Natural killer cell (primary cell): Measurements from ENCODE around the gene UNC13C. TPM values are rescaled to one million over a fixed set of nuclear protein-coding genes. Genes with fewer than 3 reads are reported as not detected.

Experiments
- ATAC-seq, 3 donors: fragments of 150-1000 bp in 2 of 3; fragments of 200-7000 bp in 1 of 3; cut with Tn5 transposase; 1 replicate in 1 of 3; 2 replicates in 2 of 3; pipeline ENCODE4 v1.10.0; 2021; ENCODE audit warnings: mild to moderate bottlenecking in 2 of 3, moderate library complexity in 2 of 3
- DNase-seq, 2 donors: peaks; one replicate each; pipeline versions ENCODE4 v3.0.0 to v3.0.0-alpha.2; 2013 to 2021; ENCODE audit warnings: mixed read lengths in 1 of 2
- H3K27ac ChIP-seq: one replicate; pipeline ENCODE4 v1.5.1; 2013; ENCODE audit warnings: mild to moderate bottlenecking, low read length
- H3K27me3 ChIP-seq: one replicate; pipeline ENCODE4 v1.6.1; 2013; ENCODE audit warnings: low read length; ENCODE audit not compliant: control insufficient read depth, insufficient read depth
- H3K36me3 ChIP-seq: one replicate; pipeline ENCODE4 v1.6.1; 2013; ENCODE audit warnings: low read length; ENCODE audit not compliant: control insufficient read depth, insufficient read depth
- H3K4me1 ChIP-seq: one replicate; pipeline ENCODE4 v1.6.1; 2013; ENCODE audit warnings: low read length; ENCODE audit not compliant: control insufficient read depth, insufficient read depth
- H3K4me3 ChIP-seq: one replicate; pipeline ENCODE4 v1.5.1; 2013; ENCODE audit warnings: low read length
- H3K9me3 ChIP-seq: one replicate; pipeline ENCODE4 v1.6.1; 2013; ENCODE audit warnings: low read length; ENCODE audit not compliant: control insufficient read depth, insufficient read depth
- H3K27ac Mint-ChIP-seq, 2 donors: one replicate each; pipeline ENCODE4 v1.8.0; 2022; ENCODE audit warnings: mild to moderate bottlenecking in 2 of 2, mixed read lengths in 2 of 2, moderate library complexity in 1 of 2
- H3K27me3 Mint-ChIP-seq, 2 donors: one replicate each; pipeline ENCODE4 v1.8.0; 2022; ENCODE audit warnings: low read depth in 2 of 2, mixed read lengths in 2 of 2
- H3K36me3 Mint-ChIP-seq: one replicate; pipeline ENCODE4 v1.8.0; 2022; ENCODE audit warnings: mixed read lengths
- H3K4me1 Mint-ChIP-seq, 2 donors: one replicate each; pipeline ENCODE4 v1.8.0; 2022; ENCODE audit warnings: mixed read lengths in 2 of 2
- H3K4me3 Mint-ChIP-seq: one replicate; pipeline ENCODE4 v1.8.0; 2022; ENCODE audit warnings: mild to moderate bottlenecking, moderate library complexity, mixed read lengths
- H3K9me3 Mint-ChIP-seq, 2 donors: one replicate each; pipeline ENCODE4 v1.8.0; 2022; ENCODE audit warnings: mixed read lengths in 2 of 2
- WGBS: methylation state at CpG from one replicate; pipeline ENCODE4 v1.1.7; 2013; ENCODE audit warnings: missing lambda C conversion rate; ENCODE audit not compliant: insufficient coverage; 5-methylcytosine and 5-hydroxymethylcytosine counted together
- intact Hi-C: fragments of 100-400 bp; cut with micrococcal nuclease; formaldehyde crosslinking; loops from one replicate; pipeline ENCODE4 v1.14.2; 2022
- total RNA-seq, 4 donors: library from RNA; stranded (reverse); fragments of 120-200 nt in 1 of 4; gene quantifications; one replicate each; pipeline versions ENCODE4 v1.2.3 to v1.2.4, GENCODE V29; 2013 to 2022
- TF ChIP-seq, protein P1 (sequence below): fragments of 200-600 bp; IDR thresholded peaks from one replicate; pipeline ENCODE4 v1.8.0; 2022; ENCODE audit warnings: antibody characterized with exemption

The UNC13C gene
- total RNA-seq, 3 donors from 2014 or later (not counting 1 experiment from before 2014, with no cell fraction given) = not detected

DNA sequence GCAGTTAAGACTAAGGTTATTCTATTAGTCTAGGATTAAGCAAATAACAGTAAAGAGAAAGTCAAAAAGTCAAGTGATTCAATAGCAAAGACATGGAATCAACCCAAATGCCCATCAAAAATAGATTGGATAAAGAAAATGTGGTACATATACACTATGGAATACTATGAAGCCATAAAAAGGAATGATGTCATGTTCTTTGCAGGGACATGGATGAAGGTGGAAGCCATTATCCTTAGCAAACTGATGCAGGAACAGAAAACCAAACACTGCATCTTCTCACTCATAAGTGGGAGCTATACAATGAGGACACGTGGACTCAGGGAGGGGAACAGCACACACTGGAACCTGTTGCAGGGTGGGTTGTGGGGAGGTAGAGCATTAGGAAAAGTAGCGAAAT is 29.0 kb downstream of the UNC13C start:
- H3K27me3 ChIP-seq = no peaks in the 10 kb centered on the region
- 83% methylated on average over 2 of the region's 2 CpGs for WGBS
- H3K9me3 ChIP-seq = no peaks in the 10 kb centered on the region
- H3K4me3 Mint-ChIP-seq = no peak overlapping the region
- no peak for DNase-seq
- no peaks in the 10 kb centered on the region for H3K36me3 ChIP-seq
- no peak overlapping the region for H3K27ac ChIP-seq
- H3K36me3 Mint-ChIP-seq = no peaks in the 10 kb centered on the region
- H3K4me3 ChIP-seq = no peak overlapping the region
- no peaks in the 10 kb centered on the region for H3K4me1 Mint-ChIP-seq
- H3K9me3 Mint-ChIP-seq = peaks cover 7 to 8% of the 10 kb centered on the region in 2 donors
- no peaks in the 10 kb centered on the region for H3K27me3 Mint-ChIP-seq
- intact Hi-C loops = no loop called here
- TF ChIP-seq, protein P1, sequence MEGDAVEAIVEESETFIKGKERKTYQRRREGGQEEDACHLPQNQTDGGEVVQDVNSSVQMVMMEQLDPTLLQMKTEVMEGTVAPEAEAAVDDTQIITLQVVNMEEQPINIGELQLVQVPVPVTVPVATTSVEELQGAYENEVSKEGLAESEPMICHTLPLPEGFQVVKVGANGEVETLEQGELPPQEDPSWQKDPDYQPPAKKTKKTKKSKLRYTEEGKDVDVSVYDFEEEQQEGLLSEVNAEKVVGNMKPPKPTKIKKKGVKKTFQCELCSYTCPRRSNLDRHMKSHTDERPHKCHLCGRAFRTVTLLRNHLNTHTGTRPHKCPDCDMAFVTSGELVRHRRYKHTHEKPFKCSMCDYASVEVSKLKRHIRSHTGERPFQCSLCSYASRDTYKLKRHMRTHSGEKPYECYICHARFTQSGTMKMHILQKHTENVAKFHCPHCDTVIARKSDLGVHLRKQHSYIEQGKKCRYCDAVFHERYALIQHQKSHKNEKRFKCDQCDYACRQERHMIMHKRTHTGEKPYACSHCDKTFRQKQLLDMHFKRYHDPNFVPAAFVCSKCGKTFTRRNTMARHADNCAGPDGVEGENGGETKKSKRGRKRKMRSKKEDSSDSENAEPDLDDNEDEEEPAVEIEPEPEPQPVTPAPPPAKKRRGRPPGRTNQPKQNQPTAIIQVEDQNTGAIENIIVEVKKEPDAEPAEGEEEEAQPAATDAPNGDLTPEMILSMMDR = no peak
- H3K4me1 ChIP-seq = no peaks in the 10 kb centered on the region
- ATAC-seq = no peak
- H3K27ac Mint-ChIP-seq = no peak overlapping the region

DNA sequence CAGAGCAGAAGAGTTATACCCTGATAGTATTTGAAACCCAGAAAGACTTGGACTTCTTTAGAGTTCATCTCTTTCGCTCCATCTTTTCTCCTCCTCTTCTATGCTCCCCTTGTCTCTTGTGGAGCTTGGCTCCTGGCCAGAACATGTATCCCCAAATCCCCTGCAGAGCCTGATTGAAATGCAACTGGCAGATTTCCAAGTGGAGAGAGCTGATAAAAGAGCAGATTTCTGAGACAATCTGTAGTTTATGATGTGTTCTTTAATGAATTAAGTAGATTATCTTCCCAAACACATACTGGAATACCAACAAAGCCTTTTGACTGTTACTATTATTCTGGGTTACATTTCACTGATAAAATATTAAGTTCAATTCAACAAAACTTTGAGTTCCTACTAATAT is 33.4 kb downstream of the UNC13C start:
- no peaks in the 10 kb centered on the region for H3K36me3 Mint-ChIP-seq
- no peak for DNase-seq
- no peak overlapping the region for H3K4me3 Mint-ChIP-seq
- no peak overlapping the region for H3K27ac Mint-ChIP-seq
- Histone ChIP-seq H3K9me3 (no peaks in the 10 kb centered on the region), H3K4me3 (no peak overlapping the region), H3K27me3 (no peaks in the 10 kb centered on the region), H3K36me3 (no peaks in the 10 kb centered on the region), H3K4me1 (no peaks in the 10 kb centered on the region), H3K27ac (no peak overlapping the region)
- TF ChIP-seq, protein P1 = no peak
- H3K4me1 Mint-ChIP-seq = no peaks in the 10 kb centered on the region
- H3K27me3 Mint-ChIP-seq = no peaks in the 10 kb centered on the region
- H3K9me3 Mint-ChIP-seq = peaks cover 2 to 12% of the 10 kb centered on the region in 2 donors
- no peak for ATAC-seq
- WGBS = 70% methylated on average over 1 of the region's 1 CpG
- intact Hi-C loops = no loop called here

DNA sequence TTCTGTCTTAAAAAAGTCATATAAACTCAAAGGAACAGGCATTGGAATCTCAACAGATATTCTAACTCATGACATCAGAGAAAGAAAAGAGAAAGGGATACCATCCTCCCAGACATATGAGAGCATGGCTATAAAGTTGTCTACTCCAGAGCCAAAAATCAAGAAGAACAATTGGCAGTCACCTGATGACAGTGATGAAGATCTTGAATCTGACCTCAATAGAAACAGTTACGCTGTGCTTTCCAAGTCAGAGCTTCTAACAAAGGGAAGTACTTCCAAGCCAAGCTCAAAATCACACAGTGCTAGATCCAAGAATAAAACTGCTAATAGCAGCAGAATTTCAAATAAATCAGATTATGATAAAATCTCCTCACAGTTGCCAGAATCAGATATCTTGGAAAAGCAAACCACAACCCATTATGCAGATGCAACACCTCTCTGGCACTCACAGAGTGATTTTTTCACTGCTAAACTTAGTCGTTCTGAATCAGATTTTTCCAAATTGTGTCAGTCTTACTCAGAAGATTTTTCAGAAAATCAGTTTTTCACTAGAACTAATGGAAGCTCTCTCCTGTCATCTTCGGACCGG is 35.9 kb downstream of the UNC13C start:
- H3K4me3 Mint-ChIP-seq = no peak overlapping the region
- H3K9me3 Mint-ChIP-seq = peaks cover 0 to 12% of the 10 kb centered on the region in 2 donors
- WGBS = 82% methylated on average over 4 of the region's 4 CpGs

More for the DNA sequence above, 35.9 kb downstream of the UNC13C start:
- DNase-seq = no peak
- Mint-ChIP-seq H3K4me1 (no peaks in the 10 kb centered on the region), H3K36me3 (no peaks in the 10 kb centered on the region), H3K27ac (no peak overlapping the region), H3K27me3 (no peaks in the 10 kb centered on the region)
- intact Hi-C loops = no loop called here
- TF ChIP-seq, protein P1 = no peak
- ATAC-seq = no peak
- Histone ChIP-seq H3K4me1 (no peaks in the 10 kb centered on the region), H3K27me3 (no peaks in the 10 kb centered on the region), H3K27ac (no peak overlapping the region), H3K9me3 (no peaks in the 10 kb centered on the region), H3K36me3 (no peaks in the 10 kb centered on the region), H3K4me3 (no peak overlapping the region)
